HEK293 (cell line): ENCODE measurements around the gene TYW5.

Experiments used
- GLIS2 ChIP-seq: fragments of 450-650 bp; formaldehyde crosslinking; IDR thresholded peaks from 2 replicates; pipeline ENCODE4 v1.5.1; 2016; ENCODE audit warnings: missing biosample characterization, missing genetic modification characterization
- KLF8 ChIP-seq: fragments of 450-650 bp; formaldehyde crosslinking; IDR thresholded peaks from 2 replicates; pipeline ENCODE4 v1.5.1; 2016; ENCODE audit warnings: missing biosample characterization, missing genetic modification characterization
- KLF9 ChIP-seq: fragments of 450-650 bp; formaldehyde crosslinking; IDR thresholded peaks from 2 replicates; pipeline ENCODE4 v1.5.1; 2016; ENCODE audit warnings: missing biosample characterization, missing genetic modification characterization, low read depth
- SCRT2 ChIP-seq: fragments of 450-650 bp; formaldehyde crosslinking; IDR thresholded peaks from 2 replicates; pipeline ENCODE4 v1.5.1; 2016; ENCODE audit warnings: missing biosample characterization, missing genetic modification characterization
- ZBTB21 ChIP-seq: fragments of 450-650 bp; formaldehyde crosslinking; IDR thresholded peaks from 2 replicates; pipeline ENCODE4 v1.5.1; 2017; ENCODE audit warnings: missing biosample characterization, missing genetic modification characterization
- ZBTB48 ChIP-seq: fragments of 450-650 bp; formaldehyde crosslinking; IDR thresholded peaks from 2 replicates; pipeline ENCODE4 v1.5.1; 2016; ENCODE audit warnings: missing biosample characterization, missing genetic modification characterization
- ZFP3 ChIP-seq: fragments of 450-650 bp; formaldehyde crosslinking; IDR thresholded peaks from 2 replicates; pipeline ENCODE4 v1.5.1; 2016; ENCODE audit warnings: low read depth, missing biosample characterization, missing genetic modification characterization
- ZFP37 ChIP-seq: fragments of 450-650 bp; formaldehyde crosslinking; IDR thresholded peaks from 2 replicates; pipeline ENCODE4 v1.5.1; 2016; ENCODE audit warnings: missing biosample characterization, missing genetic modification characterization
- ZFP41 ChIP-seq: fragments of 450-650 bp; formaldehyde crosslinking; IDR thresholded peaks from 2 replicates; pipeline ENCODE4 v1.5.1; 2016; ENCODE audit warnings: missing biosample characterization, missing genetic modification characterization, borderline replicate concordance
- ZNF157 ChIP-seq: fragments of 450-650 bp; formaldehyde crosslinking; IDR thresholded peaks from 2 replicates; pipeline ENCODE4 v1.5.1; 2016; ENCODE audit warnings: missing biosample characterization, missing genetic modification characterization
- ZNF2 ChIP-seq: fragments of 450-650 bp; formaldehyde crosslinking; IDR thresholded peaks from 2 replicates; pipeline ENCODE4 v1.5.1; 2016; ENCODE audit warnings: missing biosample characterization, missing genetic modification characterization
- ZNF23 ChIP-seq: fragments of 450-650 bp; formaldehyde crosslinking; IDR thresholded peaks from 2 replicates; pipeline ENCODE4 v1.5.1; 2016; ENCODE audit warnings: missing biosample characterization, missing genetic modification characterization, borderline replicate concordance
- ZNF248 ChIP-seq: fragments of 450-650 bp; formaldehyde crosslinking; IDR thresholded peaks from 2 replicates; pipeline ENCODE4 v1.5.1; 2017; ENCODE audit warnings: missing biosample characterization, missing genetic modification characterization
- ZNF292 ChIP-seq: fragments of 450-650 bp; formaldehyde crosslinking; IDR thresholded peaks from 2 replicates; pipeline ENCODE4 v1.5.1; 2016; ENCODE audit warnings: low read depth, missing biosample characterization, missing genetic modification characterization, borderline replicate concordance
- ZNF302 ChIP-seq: fragments of 450-650 bp; formaldehyde crosslinking; IDR thresholded peaks from 2 replicates; pipeline ENCODE4 v1.5.1; 2016; ENCODE audit warnings: missing biosample characterization, missing genetic modification characterization, low read depth
- ZNF423 ChIP-seq: fragments of 450-650 bp; formaldehyde crosslinking; IDR thresholded peaks from 2 replicates; pipeline ENCODE4 v1.5.1; 2016; ENCODE audit warnings: missing biosample characterization, missing genetic modification characterization
- ZNF501 ChIP-seq: fragments of 450-650 bp; formaldehyde crosslinking; IDR thresholded peaks from 2 replicates; pipeline ENCODE4 v1.5.1; 2016; ENCODE audit warnings: missing biosample characterization, missing genetic modification characterization
- ZNF549 ChIP-seq: fragments of 450-650 bp; IDR thresholded peaks from 2 replicates; pipeline ENCODE4 v1.5.1; 2018; ENCODE audit warnings: missing biosample characterization, missing genetic modification characterization, mild to moderate bottlenecking, inconsistent platforms, moderate library complexity
- ZNF555 ChIP-seq: fragments of 450-650 bp; formaldehyde crosslinking; conservative IDR thresholded peaks from 2 replicates; pipeline ENCODE4 v1.5.1; 2017; ENCODE audit warnings: missing biosample characterization, mild to moderate bottlenecking, missing genetic modification characterization, inconsistent platforms
- ZNF561 ChIP-seq: fragments of 450-650 bp; IDR thresholded peaks from 2 replicates; pipeline ENCODE4 v1.5.1; 2018; ENCODE audit warnings: missing biosample characterization, missing genetic modification characterization, borderline replicate concordance
- ZNF629 ChIP-seq: fragments of 450-650 bp; formaldehyde crosslinking; IDR thresholded peaks from 2 replicates; pipeline ENCODE4 v1.5.1; 2017; ENCODE audit warnings: missing biosample characterization, missing genetic modification characterization
- ZNF776 ChIP-seq: fragments of 450-650 bp; formaldehyde crosslinking; IDR thresholded peaks from 2 replicates; pipeline ENCODE4 v1.5.0; 2017; ENCODE audit warnings: missing biosample characterization, missing genetic modification characterization, borderline replicate concordance
- ZSCAN16 ChIP-seq: fragments of 450-650 bp; formaldehyde crosslinking; IDR thresholded peaks from 2 replicates; pipeline ENCODE4 v1.5.1; 2016; ENCODE audit warnings: missing biosample characterization, missing genetic modification characterization
- ZSCAN23 ChIP-seq: fragments of 450-650 bp; formaldehyde crosslinking; IDR thresholded peaks from 2 replicates; pipeline ENCODE4 v1.5.1; 2016; ENCODE audit warnings: missing biosample characterization, missing genetic modification characterization
- ZSCAN30 ChIP-seq: fragments of 450-650 bp; IDR thresholded peaks from 2 replicates; pipeline ENCODE4 v1.5.1; 2018; ENCODE audit warnings: missing biosample characterization, mild to moderate bottlenecking, missing genetic modification characterization, moderate library complexity
- TF ChIP-seq, protein P1 (sequence below): fragments of 450-650 bp; formaldehyde crosslinking; IDR thresholded peaks from 2 replicates; pipeline ENCODE4 v1.5.1; 2016; ENCODE audit warnings: missing biosample characterization, missing genetic modification characterization
- TF ChIP-seq, protein P2 (sequence below): fragments of 450-650 bp; formaldehyde crosslinking; optimal IDR thresholded peaks from 2 replicates; pipeline ENCODE3; 2016; ENCODE audit warnings: missing biosample characterization, mild to moderate bottlenecking, missing genetic modification characterization
- TF ChIP-seq, protein P3 (sequence below): fragments of 450-650 bp; formaldehyde crosslinking; IDR thresholded peaks from 2 replicates; pipeline ENCODE4 v1.5.1; 2017; ENCODE audit warnings: missing biosample characterization, missing genetic modification characterization
- TF ChIP-seq, protein P4 (sequence below): fragments of 450-650 bp; formaldehyde crosslinking; IDR thresholded peaks from 2 replicates; pipeline ENCODE4 v1.5.1; 2016; ENCODE audit warnings: missing biosample characterization, missing genetic modification characterization
- TF ChIP-seq, protein P5 (sequence below): fragments of 450-650 bp; formaldehyde crosslinking; IDR thresholded peaks from 2 replicates; pipeline ENCODE4 v1.5.1; 2016; ENCODE audit warnings: missing biosample characterization, missing genetic modification characterization
- TF ChIP-seq, protein P6 (sequence below): fragments of 450-650 bp; formaldehyde crosslinking; IDR thresholded peaks from 2 replicates; pipeline ENCODE4 v1.5.1; 2016; ENCODE audit warnings: missing biosample characterization, missing genetic modification characterization

The TYW5 gene

DNA sequence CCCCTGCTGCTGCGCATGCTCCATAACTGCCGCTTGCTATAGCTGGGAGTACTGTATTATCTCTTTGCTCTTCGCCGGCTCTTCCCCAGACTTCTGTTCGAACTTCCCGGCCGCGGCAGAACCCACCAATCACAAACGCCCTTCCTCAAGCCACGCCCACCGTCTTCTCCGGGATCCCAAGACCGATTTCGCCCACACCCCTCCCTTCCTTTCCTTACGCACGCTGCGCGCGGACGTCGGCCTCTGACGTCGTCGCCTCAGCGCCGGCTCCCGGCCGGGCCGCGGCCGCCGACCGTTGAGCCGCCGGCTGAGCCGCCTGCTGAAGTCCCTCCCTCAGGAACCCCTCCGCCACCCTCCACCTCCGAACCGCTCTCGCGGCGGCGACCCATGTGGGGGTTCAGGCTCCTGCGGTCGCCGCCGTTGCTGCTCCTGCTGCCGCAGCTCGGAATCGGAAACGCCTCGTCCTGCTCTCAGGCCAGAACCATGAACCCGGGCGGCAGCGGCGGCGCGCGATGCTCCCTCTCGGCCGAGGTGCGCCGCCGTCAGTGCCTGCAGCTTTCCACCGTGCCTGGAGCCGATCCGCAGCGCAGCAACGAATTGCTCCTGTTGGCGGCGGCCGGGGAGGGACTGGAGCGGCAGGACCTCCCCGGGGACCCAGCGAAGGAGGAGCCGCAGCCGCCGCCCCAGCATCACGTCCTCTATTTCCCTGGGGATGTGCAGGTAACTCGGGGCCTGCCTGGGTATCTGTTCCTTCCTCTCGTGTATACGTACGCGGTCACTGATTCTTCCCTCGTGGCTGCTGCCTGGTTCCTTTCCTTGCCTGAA is 44.0 kb downstream of the TYW5 start, which contains the start of gene C2orf69 (continued):
- no peak for TF ChIP-seq ZSCAN23 (tag by site-specific recombination)
- TF ChIP-seq ZNF23 (tag by site-specific recombination), result no peak
- TF ChIP-seq ZNF629 (tag by site-specific recombination), result peak; percentile 88
- TF ChIP-seq ZNF501, result 0 out of 2 replicates have a peak, but pooled peaks have one; percentile 47
- TF ChIP-seq ZNF423 (tag by site-specific recombination), result peak; percentile 43; the same call in 1 of the 2 replicates
- peak; percentile 28; the same call in 1 of the 2 replicates for TF ChIP-seq ZBTB48
- TF ChIP-seq, protein P1, sequence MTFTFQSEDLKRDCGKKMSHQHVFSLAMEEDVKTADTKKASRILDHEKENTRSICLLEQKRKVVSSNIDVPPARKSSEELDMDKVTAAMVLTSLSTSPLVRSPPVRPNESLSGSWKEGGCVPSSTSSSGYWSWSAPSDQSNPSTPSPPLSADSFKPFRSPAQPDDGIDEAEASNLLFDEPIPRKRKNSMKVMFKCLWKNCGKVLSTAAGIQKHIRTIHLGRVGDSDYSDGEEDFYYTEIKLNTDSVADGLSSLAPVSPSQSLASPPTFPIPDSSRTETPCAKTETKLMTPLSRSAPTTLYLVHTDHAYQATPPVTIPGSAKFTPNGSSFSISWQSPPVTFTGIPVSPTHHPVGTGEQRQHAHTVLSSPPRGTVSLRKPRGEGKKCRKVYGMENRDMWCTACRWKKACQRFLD (tag by site-specific recombination), result 0 out of 2 replicates have a peak, but pooled peaks have one; percentile 27
- no peak for TF ChIP-seq ZFP41 (tag by site-specific recombination)
- no peak for TF ChIP-seq ZFP3 (tag by site-specific recombination)
- no peak for TF ChIP-seq ZNF555 (tag by site-specific recombination)
- TF ChIP-seq ZFP37, result peak; percentile 70; the same call in 1 of the 2 replicates
- TF ChIP-seq, protein P2, sequence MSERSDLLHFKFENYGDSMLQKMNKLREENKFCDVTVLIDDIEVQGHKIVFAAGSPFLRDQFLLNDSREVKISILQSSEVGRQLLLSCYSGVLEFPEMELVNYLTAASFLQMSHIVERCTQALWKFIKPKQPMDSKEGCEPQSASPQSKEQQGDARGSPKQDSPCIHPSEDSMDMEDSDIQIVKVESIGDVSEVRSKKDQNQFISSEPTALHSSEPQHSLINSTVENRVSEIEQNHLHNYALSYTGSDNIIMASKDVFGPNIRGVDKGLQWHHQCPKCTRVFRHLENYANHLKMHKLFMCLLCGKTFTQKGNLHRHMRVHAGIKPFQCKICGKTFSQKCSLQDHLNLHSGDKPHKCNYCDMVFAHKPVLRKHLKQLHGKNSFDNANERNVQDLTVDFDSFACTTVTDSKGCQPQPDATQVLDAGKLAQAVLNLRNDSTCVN (tag by site-specific recombination), result peak; percentile 93
- no peak for TF ChIP-seq ZNF549 (tag by site-specific recombination)
- TF ChIP-seq ZSCAN16 (tag by site-specific recombination), result 0 out of 2 replicates have a peak, but pooled peaks have one; percentile 28
- TF ChIP-seq, protein P3, sequence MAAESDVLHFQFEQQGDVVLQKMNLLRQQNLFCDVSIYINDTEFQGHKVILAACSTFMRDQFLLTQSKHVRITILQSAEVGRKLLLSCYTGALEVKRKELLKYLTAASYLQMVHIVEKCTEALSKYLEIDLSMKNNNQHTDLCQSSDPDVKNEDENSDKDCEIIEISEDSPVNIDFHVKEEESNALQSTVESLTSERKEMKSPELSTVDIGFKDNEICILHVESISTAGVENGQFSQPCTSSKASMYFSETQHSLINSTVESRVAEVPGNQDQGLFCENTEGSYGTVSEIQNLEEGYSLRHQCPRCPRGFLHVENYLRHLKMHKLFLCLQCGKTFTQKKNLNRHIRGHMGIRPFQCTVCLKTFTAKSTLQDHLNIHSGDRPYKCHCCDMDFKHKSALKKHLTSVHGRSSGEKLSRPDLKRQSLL (tag by site-specific recombination), result peak; percentile 43; the same call in 1 of the 2 replicates
- TF ChIP-seq, protein P4, sequence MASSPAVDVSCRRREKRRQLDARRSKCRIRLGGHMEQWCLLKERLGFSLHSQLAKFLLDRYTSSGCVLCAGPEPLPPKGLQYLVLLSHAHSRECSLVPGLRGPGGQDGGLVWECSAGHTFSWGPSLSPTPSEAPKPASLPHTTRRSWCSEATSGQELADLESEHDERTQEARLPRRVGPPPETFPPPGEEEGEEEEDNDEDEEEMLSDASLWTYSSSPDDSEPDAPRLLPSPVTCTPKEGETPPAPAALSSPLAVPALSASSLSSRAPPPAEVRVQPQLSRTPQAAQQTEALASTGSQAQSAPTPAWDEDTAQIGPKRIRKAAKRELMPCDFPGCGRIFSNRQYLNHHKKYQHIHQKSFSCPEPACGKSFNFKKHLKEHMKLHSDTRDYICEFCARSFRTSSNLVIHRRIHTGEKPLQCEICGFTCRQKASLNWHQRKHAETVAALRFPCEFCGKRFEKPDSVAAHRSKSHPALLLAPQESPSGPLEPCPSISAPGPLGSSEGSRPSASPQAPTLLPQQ, result peak; percentile 72; the same call in 1 of the 2 replicates
- peak; percentile 18; the same call in 1 of the 2 replicates for TF ChIP-seq GLIS2 (tag by site-specific recombination)
- TF ChIP-seq ZNF561 (tag by site-specific recombination), result 0 out of 2 replicates have a peak, but pooled peaks have one; percentile 21
- TF ChIP-seq, protein P5, sequence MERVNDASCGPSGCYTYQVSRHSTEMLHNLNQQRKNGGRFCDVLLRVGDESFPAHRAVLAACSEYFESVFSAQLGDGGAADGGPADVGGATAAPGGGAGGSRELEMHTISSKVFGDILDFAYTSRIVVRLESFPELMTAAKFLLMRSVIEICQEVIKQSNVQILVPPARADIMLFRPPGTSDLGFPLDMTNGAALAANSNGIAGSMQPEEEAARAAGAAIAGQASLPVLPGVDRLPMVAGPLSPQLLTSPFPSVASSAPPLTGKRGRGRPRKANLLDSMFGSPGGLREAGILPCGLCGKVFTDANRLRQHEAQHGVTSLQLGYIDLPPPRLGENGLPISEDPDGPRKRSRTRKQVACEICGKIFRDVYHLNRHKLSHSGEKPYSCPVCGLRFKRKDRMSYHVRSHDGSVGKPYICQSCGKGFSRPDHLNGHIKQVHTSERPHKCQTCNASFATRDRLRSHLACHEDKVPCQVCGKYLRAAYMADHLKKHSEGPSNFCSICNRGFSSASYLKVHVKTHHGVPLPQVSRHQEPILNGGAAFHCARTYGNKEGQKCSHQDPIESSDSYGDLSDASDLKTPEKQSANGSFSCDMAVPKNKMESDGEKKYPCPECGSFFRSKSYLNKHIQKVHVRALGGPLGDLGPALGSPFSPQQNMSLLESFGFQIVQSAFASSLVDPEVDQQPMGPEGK (tag by site-specific recombination), result no peak
- TF ChIP-seq ZNF292 (tag by site-specific recombination), result no peak
- peak; percentile 71; the same call in 1 of the 2 replicates for TF ChIP-seq ZSCAN30
- peak; percentile 22 for TF ChIP-seq SCRT2 (tag by site-specific recombination)
- TF ChIP-seq ZNF2 (tag by site-specific recombination), result peak; percentile 54; the same call in 1 of the 2 replicates
- TF ChIP-seq ZNF776 (tag by site-specific recombination), result no peak
- TF ChIP-seq, protein P6, sequence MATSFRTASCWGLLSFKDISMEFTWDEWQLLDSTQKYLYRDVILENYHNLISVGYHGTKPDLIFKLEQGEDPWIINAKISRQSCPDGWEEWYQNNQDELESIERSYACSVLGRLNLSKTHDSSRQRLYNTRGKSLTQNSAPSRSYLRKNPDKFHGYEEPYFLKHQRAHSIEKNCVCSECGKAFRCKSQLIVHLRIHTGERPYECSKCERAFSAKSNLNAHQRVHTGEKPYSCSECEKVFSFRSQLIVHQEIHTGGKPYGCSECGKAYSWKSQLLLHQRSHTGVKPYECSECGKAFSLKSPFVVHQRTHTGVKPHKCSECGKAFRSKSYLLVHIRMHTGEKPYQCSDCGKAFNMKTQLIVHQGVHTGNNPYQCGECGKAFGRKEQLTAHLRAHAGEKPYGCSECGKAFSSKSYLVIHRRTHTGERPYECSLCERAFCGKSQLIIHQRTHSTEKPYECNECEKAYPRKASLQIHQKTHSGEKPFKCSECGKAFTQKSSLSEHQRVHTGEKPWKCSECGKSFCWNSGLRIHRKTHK (tag by site-specific recombination), result no peak
- TF ChIP-seq ZNF248, result no peak
- peak; percentile 11; the same call in 1 of the 2 replicates for TF ChIP-seq KLF9
- peak; percentile 35; the same call in 1 of the 2 replicates for TF ChIP-seq KLF8
- no peak for TF ChIP-seq ZNF302 (tag by site-specific recombination)
- TF ChIP-seq ZBTB21 (tag by site-specific recombination), result peak; percentile 48; the same call in 1 of the 2 replicates
- TF ChIP-seq ZNF157 (tag by site-specific recombination), result no peak
